GM18511 (cell line): Measurements from ENCODE around the gene PPIL1.
"Not testable (repeated sequence)": the region's sequence is repeated elsewhere in the genome, so short reads cannot be mapped to it uniquely, and the experiment has no call there.

Source experiments
- ATAC-seq: cut with Tn5 transposase; IDR thresholded peaks from one replicate; pipeline ENCODE4 v1.9.1; 2021; ENCODE audit warnings: mild to moderate bottlenecking, moderate library complexity; ENCODE audit not compliant: unreplicated experiment

The PPIL1 gene

GRCh38 chr6:36817847-36818246 is 56.8 kb downstream of the PPIL1 start:
- ATAC-seq: no peak

- ATAC-seq: no peak
Observed at GRCh38 chr6:36817176-36817817, 57.3 kb downstream of the PPIL1 start.

- no peak for ATAC-seq
Observed at GRCh38 chr6:36815962-36816735, 58.5 kb downstream of the PPIL1 start.

GRCh38 chr6:36814249-36814648 is 60.4 kb downstream of the PPIL1 start:
- ATAC-seq: no peak

GRCh38 chr6:36813526-36813925 is 61.1 kb downstream of the PPIL1 start:
- ATAC-seq: no peak

GRCh38 chr6:36813047-36813446 is 61.6 kb downstream of the PPIL1 start:
- not testable (repeated sequence) for ATAC-seq

- no peak for ATAC-seq
Observed at GRCh38 chr6:36809941-36810803, 64.4 kb downstream of the PPIL1 start.

- no peak for ATAC-seq
Observed at GRCh38 chr6:36809156-36809555, 65.4 kb downstream of the PPIL1 start.

- ATAC-seq: no peak
Observed at GRCh38 chr6:36808634-36809033, 66.0 kb downstream of the PPIL1 start.

- no peak for ATAC-seq
Observed at GRCh38 chr6:36807750-36808149, 66.9 kb downstream of the PPIL1 start.

- ATAC-seq: no peak
Observed at GRCh38 chr6:36807143-36807542, 67.5 kb downstream of the PPIL1 start.

- ATAC-seq: no peak
Observed at GRCh38 chr6:36805917-36806316, 68.7 kb downstream of the PPIL1 start.

- no peak for ATAC-seq
Observed at GRCh38 chr6:36805096-36805797, 69.4 kb downstream of the PPIL1 start.
